ENCODE data around the gene TGIF2. TPM values are rescaled to one million over a fixed set of nuclear protein-coding genes. Genes with fewer than 3 reads are reported as not detected.
A peak's percentile ranks its signal among the peaks of the same experiment; 100 is the strongest.

The TGIF2 gene
- total RNA-seq, 6 experiments from 2014 or later, result 3.2 to 7.8 (median 5.9) TPM

- DNase-seq (no peak), ATAC-seq (no peak)
- no peak overlapping the region for H3K27ac ChIP-seq
- no peaks in the 10 kb centered on the region for H3K36me3 ChIP-seq
- no peak for TF ChIP-seq POLR2A (IDR thresholded peaks at IDR 0.05)
- TF ChIP-seq CTCF (IDR thresholded peaks at IDR 0.05), result no peak
- no peaks in the 10 kb centered on the region for H3K9me3 ChIP-seq
- H3K4me3 ChIP-seq, result no peak overlapping the region
- intact Hi-C loops (cut with DNase I), result no loop called here
- H3K4me1 ChIP-seq, result no peaks in the 10 kb centered on the region
- H3K27me3 ChIP-seq, result no peaks in the 10 kb centered on the region
- WGBS (ENCODE audit: insufficient coverage, low coverage, low lambda C conversion rate, missing lambda C conversion rate), result 100% methylated on average over 3 of the region's 3 CpGs
Measured at GRCh38 chr20:36565520-36565919, 7.9 kb upstream of the TGIF2 start.

- Histone ChIP-seq H3K27ac (no peak overlapping the region), H3K36me3 (no peaks in the 10 kb centered on the region), H3K4me1 (peaks cover 0 to 5% (median 0%) of the 10 kb centered on the region in 4 donors), H3K4me3 (no peak overlapping the region), H3K9me3 (no peaks in the 10 kb centered on the region), H3K27me3 (no peaks in the 10 kb centered on the region)
- intact Hi-C loops (cut with DNase I), result no loop called here
- WGBS (ENCODE audit: insufficient coverage, low coverage, low lambda C conversion rate, missing lambda C conversion rate), result 87% methylated on average over 3 of the region's 7 CpGs
- TF ChIP-seq POLR2A (IDR thresholded peaks at IDR 0.05), result no peak
- TF ChIP-seq CTCF (IDR thresholded peaks at IDR 0.05), result no peak
- ATAC-seq (no peak), DNase-seq (no peak)
Measured at GRCh38 chr20:36569847-36570429, 3.5 kb upstream of the TGIF2 start.

- no peak for ATAC-seq
Measured at GRCh38 chr20:36571564-36572504, 1.6 kb upstream of the TGIF2 start.

GRCh38 chr20:36572701-36573102, 695 bp upstream of the TGIF2 start:
- peak in 1 of 3 donors; percentile 36 for DNase-seq
- peaks cover 0 to 19% (median 4%) of the 10 kb centered on the region in 4 donors for H3K4me1 ChIP-seq
- WGBS (ENCODE audit: insufficient coverage, low coverage, low lambda C conversion rate, missing lambda C conversion rate), result 5% methylated on average over 14 of the region's 20 CpGs
- H3K27ac ChIP-seq, result peak overlapping the region; percentile 75 to 92 (median 90)
- no peaks in the 10 kb centered on the region for H3K9me3 ChIP-seq
- no peak for TF ChIP-seq CTCF (IDR thresholded peaks at IDR 0.05)
- TF ChIP-seq POLR2A (IDR thresholded peaks at IDR 0.05), result no peak
- H3K27me3 ChIP-seq, result no peaks in the 10 kb centered on the region
- H3K36me3 ChIP-seq, result no peaks in the 10 kb centered on the region
- peak overlapping the region; percentile 69 to 80 (median 78) for H3K4me3 ChIP-seq
- intact Hi-C loops (cut with DNase I), result no loop called here
- ATAC-seq, result peak; percentile 46 to 55 (median 50)

More at GRCh38 chr20:36571564-36572504, 1.6 kb upstream of the TGIF2 start:
- Histone ChIP-seq H3K36me3 (no peaks in the 10 kb centered on the region), H3K4me1 (peaks cover 0 to 19% (median 4%) of the 10 kb centered on the region in 4 donors), H3K4me3 (peak overlapping the region in 1 of 3 donors; percentile 69), H3K27me3 (no peaks in the 10 kb centered on the region), H3K9me3 (no peaks in the 10 kb centered on the region), H3K27ac (peak overlapping the region; percentile 75 to 92 (median 90))
- intact Hi-C loops (cut with DNase I), result no loop called here
- DNase-seq, result no peak
- 56% methylated on average over 9 of the region's 17 CpGs for WGBS (ENCODE audit: insufficient coverage, low coverage, low lambda C conversion rate, missing lambda C conversion rate)
- TF ChIP-seq POLR2A (IDR thresholded peaks at IDR 0.05) (no peak), CTCF (IDR thresholded peaks at IDR 0.05) (no peak)

All from right lobe of liver (tissue), 6 donors.